ENCODE data around the gene ASB11. TPM values are rescaled to one million over a fixed set of nuclear protein-coding genes. Genes with fewer than 3 reads are reported as not detected.
A peak's percentile ranks its signal among the peaks of the same experiment; 100 is the strongest.
"Not testable (repeated sequence)": the region's sequence is repeated elsewhere in the genome, so short reads cannot be mapped to it uniquely, and the experiment has no call there.

The ASB11 gene
- total RNA-seq, 1 donor, result not detected

DNA sequence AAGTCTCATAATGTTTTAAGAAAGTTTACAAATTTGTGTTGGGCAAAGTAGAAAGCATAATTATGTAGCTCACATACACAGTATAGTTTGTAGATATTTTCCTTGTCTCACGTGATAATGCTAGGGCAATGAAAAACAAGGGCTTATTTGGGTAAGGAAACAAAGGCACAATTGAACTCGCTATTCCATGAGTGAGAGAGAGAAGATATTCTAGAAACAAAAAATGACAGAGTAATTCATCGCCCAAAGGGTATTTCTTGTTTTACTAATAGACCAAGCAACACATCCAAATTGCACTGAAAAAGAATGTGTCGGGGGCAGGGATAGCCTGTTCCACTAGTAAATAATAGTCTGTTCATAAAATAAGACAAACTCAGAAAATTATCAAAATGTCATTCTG, 3.6 kb upstream of the ASB11 start:
- DNase-seq (ENCODE audit: low read depth), result no peak
- H3K4me3 ChIP-seq (ENCODE audit: low read depth, low read length), result no peak overlapping the region
- TF ChIP-seq, protein P1, sequence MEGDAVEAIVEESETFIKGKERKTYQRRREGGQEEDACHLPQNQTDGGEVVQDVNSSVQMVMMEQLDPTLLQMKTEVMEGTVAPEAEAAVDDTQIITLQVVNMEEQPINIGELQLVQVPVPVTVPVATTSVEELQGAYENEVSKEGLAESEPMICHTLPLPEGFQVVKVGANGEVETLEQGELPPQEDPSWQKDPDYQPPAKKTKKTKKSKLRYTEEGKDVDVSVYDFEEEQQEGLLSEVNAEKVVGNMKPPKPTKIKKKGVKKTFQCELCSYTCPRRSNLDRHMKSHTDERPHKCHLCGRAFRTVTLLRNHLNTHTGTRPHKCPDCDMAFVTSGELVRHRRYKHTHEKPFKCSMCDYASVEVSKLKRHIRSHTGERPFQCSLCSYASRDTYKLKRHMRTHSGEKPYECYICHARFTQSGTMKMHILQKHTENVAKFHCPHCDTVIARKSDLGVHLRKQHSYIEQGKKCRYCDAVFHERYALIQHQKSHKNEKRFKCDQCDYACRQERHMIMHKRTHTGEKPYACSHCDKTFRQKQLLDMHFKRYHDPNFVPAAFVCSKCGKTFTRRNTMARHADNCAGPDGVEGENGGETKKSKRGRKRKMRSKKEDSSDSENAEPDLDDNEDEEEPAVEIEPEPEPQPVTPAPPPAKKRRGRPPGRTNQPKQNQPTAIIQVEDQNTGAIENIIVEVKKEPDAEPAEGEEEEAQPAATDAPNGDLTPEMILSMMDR (IDR thresholded peaks at IDR 0.05; ENCODE audit: insufficient read depth, low read length), result no peak

DNA sequence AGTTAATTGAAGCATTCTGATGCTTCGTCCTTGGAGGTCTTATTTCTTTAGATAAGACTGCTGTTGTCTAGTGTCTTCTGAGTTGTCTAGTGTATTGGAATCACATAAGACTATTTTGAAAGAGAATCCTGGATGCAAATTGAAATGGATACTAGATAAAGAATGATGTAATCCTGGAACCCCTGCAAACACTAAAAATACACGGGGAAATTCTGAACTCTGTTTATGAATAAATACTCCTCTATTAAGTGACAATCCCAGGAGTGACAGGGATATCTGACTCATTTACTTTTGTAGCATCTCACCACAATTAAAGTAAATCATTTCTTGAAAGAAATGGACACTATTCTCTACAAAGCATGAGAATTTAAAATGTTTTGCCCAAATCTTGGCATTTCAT, 968 bp downstream of the ASB11 start:
- DNase-seq (ENCODE audit: low read depth), result no peak
- H3K4me3 ChIP-seq (ENCODE audit: low read depth, low read length), result no peak overlapping the region
- TF ChIP-seq, protein P1 (IDR thresholded peaks at IDR 0.05; ENCODE audit: insufficient read depth, low read length), result no peak

DNA sequence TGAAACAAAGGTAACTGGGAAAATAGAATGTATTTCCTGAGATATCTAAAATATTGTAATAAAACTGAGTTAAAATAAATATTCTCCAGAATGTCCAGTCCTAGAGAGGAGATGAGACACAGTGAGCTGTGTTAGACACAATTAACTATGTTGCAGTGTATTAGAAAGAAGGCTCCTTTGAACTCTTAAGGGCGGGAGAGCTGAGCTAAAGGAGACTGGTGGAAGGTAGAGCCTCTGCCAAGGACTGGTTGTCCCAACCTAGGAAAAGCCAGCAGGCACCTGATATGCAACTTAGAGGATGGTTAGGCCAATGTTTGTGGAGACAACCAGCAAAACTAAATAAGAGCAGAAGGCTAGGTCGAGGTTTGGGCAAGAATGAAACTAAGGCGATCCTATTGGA, 4.3 kb downstream of the ASB11 start:
- DNase-seq (ENCODE audit: low read depth), result no peak
- TF ChIP-seq, protein P1 (IDR thresholded peaks at IDR 0.05; ENCODE audit: insufficient read depth, low read length), result no peak
- no peak overlapping the region for H3K4me3 ChIP-seq (ENCODE audit: low read depth, low read length)

DNA sequence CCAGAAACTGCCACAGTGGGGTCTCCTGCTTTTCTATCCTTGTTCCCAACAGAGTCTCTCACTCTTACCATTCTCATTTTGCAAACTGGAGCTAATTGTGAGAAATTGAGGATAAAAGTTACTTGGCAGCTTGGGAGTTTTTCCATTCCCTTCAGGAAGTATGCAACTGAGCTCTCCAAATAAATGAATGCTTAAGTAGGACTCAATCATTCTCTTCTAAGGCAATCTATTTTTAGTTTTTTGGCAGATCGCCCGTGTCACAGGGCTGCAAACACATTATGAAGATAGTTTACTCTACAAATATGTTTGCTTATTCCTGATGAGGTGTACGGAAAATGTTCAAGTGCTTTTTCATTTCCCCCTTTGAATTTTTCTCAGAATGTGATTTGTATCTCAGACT, 5.3 kb downstream of the ASB11 start:
- peak; percentile 46 for DNase-seq (ENCODE audit: low read depth)
- TF ChIP-seq, protein P1 (IDR thresholded peaks at IDR 0.05; ENCODE audit: insufficient read depth, low read length), result no peak
- no peak overlapping the region for H3K4me3 ChIP-seq (ENCODE audit: low read depth, low read length)

- not testable (repeated sequence) for DNase-seq (ENCODE audit: low read depth); H3K4me3 ChIP-seq (ENCODE audit: low read depth, low read length)
These were observed 9.5 kb downstream of the ASB11 start for GRCh38 chrX:15305899-15306298.

DNA sequence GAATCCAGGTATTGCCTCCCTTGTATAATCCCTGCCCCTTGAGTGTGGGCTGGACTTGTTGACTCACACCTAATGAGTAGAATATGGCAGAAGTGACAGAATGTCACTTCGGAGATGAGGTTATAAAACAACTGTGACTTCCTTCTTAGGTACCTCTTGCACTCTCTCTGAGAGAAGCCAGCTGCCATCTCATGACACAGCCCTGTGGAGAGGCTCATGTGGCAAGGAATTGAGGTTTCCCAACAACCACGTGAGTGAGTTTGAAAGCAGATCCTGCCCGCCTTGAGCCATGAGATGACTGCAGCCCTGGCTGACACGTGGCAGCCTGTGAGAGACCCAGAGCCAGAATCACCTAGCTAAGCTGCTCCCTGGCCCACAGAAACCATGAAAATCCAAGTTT, 13.5 kb downstream of the ASB11 start:
- TF ChIP-seq, protein P1 (IDR thresholded peaks at IDR 0.05; ENCODE audit: insufficient read depth, low read length), result no peak
- peak; percentile 20 for DNase-seq (ENCODE audit: low read depth)
- no peak overlapping the region for H3K4me3 ChIP-seq (ENCODE audit: low read depth, low read length)

DNA sequence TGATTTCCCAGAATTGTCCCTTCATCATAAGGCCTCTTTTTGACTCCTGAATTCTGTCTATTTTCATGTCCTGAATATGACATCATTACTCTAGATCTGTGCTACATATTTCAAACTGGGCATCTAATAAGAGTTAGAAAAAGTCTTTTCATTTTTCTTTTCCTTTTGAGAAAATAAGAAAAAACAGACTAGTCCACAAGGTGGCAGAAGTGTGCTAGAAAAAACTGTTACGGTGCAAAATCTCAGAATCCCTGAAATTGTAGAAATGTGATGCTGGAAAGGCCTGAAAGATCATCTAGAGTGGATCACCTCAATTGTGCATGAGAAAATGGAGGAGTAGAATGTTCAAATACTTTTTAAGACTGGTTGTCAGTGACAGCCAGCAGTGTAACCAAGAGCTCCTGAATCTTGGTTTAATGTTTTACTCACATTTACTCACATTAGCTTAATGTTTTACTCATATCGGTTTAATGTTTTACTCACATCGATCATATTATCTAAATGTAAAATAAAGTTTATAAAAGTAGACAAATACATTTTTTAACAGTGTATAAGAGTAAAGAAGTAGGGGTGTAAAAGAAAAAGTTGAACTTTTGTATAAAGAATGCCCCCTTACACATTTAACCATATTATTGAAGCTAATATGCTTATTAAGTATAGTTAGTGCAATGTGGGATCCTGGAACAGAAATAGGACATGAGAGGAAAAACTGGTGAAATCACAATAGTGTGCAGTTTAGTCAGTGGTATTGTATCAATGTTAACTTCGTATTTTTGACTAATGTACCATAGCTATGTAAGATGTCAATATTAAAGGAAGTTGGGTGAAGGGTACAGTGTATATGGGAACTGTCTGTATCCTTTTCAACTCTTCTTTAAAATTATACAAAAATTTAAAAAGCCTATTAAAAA, 15.2 kb downstream of the ASB11 start:
- peak; percentile 56 for DNase-seq (ENCODE audit: low read depth)
- H3K4me3 ChIP-seq (ENCODE audit: low read depth, low read length), result no peak overlapping the region
- TF ChIP-seq, protein P1 (IDR thresholded peaks at IDR 0.05; ENCODE audit: insufficient read depth, low read length), result peak; percentile 53
